Hematopoietic multipotent progenitor cell (in vitro differentiated cells): ENCODE measurements around the gene GTSE1. TPM values are rescaled to one million over a fixed set of nuclear protein-coding genes. Genes with fewer than 3 reads are reported as not detected.
"Not testable (repeated sequence)": the region's sequence is repeated elsewhere in the genome, so short reads cannot be mapped to it uniquely, and the experiment has no call there.

Experiments used
- DNase-seq, 3 donors: peaks; one replicate each; pipeline ENCODE4 v3.0.0-alpha.2; 2011 to 2015; ENCODE audit warnings: low read depth in 2 of 3, low spot score in 2 of 3
- total RNA-seq: library from RNA; depleted of rRNA; stranded (reverse); fragments of >200 nt; gene quantifications from one replicate; pipeline ENCODE4 v1.2.3, GENCODE V29; 2012

Gene GTSE1
- total RNA-seq, 1 donor = 1.6 TPM

DNA sequence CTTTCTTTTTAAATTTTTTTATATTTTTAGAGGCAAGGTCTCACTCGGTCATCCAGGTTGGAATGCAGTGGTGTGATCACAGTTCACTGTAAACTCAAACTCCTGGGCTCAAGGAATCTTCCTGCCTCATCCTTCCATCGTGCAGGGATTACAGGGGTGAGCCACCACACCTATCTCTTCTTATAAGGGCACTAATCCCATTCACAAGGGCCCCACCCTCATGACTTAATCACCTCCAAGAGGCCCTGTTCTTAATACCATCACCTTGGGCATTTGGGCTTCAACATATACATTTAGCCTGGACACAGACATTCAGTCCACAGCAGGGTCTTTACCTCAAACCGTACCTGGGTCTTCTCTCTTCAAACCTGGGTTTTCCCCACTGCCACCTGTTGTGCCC is 4.5 kb upstream of the GTSE1 start:
- no peak for DNase-seq

DNA sequence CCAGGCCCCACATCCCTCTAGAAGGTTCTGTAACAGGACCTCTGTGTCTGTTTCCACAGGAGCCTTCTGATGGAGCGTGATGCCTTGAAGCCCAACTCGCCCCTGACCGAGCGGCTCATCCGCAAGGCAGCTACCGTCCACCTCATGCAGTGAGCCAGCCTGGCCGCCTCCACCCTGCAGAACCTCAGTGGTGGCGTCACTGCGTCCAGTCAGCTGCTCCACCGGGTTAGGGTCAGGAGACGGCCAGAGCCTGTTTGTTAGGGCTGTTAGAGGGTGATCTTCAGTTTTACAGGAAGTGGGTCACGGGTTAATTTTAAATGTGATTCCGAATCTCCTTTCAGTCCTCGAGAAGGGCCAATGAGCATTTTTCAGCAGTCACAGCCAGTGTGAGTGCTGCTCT is 3.9 kb upstream of the GTSE1 start:
- DNase-seq = no peak

DNA sequence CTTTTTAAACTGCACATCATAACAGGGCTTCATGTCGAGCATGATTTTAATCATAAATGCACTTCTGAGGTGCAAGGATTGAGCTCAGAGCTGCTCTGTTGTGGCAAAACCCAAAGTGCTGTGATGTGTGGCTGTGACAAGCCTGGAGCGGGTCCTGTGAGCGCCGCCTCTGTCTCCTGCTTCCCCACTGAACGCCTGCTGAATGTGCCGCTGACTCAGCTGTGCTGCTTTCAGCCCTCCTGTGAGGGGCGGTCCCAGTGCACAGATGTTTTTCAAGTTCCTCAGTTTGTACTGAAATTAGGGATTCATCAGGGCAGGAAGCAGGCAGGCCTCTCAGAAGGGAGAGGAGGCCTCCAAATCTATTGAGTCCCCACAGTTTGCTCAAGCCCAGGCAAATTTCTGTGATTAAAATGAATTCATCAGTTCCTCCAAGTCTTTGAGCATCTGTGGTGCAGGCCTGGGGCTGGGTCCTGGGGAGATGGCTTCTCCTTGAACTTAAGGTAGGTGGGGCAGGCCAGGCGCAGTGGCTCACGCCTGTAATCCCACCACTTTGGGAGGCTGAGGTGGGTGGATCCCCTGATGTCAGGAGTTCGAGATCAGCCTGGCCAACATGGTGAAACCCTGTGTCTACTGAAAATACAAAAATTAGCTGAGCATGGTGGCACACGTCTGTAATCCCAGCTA is 3.0 kb upstream of the GTSE1 start:
- DNase-seq = peak in 2 of 3 donors; percentile 75

DNA sequence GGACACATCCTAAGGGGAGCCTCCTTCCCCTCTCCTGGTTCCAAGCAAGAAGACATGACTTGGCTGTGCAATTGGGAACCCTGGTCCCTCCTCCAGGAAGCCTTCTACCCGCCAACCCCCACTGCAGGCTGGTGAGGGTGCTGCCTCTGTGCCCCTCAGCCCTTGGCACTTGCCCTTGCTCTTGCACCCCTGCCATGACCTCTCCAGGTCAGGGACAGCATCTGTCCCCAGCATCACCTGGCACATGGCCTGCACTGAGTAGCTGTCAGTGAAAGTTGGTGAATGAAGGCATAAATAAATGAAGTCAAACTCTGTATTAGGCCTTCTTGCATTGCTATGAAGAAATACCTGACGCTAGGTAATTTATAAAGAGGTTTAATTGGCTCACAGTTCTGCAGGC is 1.9 kb upstream of the GTSE1 start:
- DNase-seq = no peak

DNA sequence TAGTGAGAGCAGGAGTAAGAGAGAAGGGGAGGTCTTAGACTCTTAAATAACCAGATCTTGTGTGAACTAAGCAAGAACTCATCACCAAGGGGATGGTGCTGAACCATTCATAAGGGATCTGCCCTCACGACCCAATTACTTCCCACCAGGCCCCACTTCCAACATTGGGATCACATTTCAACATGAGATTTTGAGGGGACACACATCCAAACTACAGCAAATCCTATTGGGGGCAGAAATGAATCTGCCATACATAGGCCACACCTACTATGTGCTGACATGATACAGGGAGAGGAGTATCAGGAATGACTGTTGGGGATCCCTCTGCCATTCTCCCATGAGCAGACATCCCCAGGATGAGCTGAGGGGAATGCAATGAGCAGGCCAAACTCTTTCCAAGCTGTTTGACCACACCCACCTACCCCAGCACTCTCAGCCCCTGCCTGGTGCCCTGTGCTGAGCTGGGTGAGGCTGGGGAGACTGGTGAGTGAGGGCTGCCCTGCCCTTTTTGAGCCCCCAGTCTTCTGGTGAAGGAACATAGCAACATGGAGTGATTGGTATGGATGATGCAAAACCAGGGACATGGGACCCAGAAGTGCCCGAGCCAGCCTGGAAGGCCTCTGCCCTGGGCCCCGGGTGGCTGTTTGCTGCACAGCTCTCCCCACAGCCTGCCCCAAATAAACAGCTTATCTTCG is 1.2 kb upstream of the GTSE1 start:
- DNase-seq = no peak

DNA sequence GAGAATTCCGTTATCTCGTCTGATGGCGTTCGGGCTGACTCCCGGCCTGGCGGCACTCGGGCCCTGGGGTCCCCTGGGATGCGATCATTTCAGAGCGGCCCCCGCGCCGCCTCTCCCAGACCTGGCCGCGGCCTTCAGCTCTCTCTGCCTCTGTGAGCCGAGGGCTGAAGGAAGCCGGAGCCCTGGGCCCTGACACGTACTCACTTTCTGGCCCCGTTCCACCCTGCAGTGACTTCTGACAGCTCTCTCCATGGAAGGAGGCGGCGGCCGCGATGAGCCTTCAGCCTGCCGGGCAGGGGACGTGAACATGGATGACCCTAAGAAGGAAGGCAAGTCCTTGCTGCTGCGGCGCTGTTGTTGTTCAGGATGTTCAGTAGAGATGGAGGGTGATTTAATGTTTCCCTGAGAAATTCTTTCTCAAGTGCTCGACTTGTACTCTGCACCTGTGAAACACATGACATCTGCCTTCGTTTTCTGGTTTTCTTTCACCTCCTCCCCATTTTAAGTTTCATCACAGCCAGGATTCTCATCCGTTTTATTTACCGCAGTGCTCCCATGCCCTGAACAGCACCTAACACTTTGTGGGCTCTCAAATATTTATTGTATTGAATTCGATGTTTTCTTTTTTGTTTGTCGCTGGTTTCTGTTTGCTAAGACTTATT is 612 bp downstream of the GTSE1 start:
- no peak for DNase-seq

DNA sequence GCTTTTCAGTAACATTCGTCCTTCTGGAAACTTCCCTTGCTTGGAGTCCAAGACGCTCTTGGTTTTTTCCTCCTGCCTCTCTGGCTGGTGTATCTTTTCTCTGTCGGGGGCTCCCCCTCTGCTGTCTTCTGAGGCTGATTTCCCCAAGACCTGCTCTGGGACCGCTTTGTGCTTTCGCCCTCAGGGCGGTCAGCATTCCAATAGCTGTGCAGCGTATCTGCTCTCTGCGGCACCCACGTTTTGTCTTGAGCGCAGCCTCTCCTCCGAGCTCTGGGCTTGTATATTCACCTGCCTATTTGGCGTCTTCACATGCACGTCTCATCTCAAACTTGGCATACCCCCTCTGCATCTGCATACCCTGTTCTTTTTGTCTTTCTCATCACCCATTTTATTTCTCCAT is 2.4 kb downstream of the GTSE1 start:
- DNase-seq = no peak

DNA sequence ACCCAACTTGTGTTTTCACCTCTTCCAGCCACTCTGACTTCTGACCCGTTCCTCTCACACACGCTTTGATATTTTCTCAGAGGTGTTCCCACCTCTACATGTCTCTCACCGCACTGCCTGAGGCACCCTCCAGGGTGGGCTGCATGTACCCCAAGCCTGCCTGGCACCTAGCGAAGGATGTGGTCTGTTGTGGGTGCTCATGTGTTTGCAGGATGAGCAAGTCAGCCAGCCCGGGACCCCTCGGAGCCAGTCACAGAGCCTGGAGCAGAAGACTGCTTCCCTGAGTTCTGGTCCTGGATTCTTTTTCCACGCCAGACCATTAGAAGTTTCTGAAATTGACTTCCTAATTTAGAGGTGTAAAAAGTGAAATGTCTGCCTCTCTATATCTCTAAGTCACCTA is 3.8 kb downstream of the GTSE1 start:
- DNase-seq = no peak

DNA sequence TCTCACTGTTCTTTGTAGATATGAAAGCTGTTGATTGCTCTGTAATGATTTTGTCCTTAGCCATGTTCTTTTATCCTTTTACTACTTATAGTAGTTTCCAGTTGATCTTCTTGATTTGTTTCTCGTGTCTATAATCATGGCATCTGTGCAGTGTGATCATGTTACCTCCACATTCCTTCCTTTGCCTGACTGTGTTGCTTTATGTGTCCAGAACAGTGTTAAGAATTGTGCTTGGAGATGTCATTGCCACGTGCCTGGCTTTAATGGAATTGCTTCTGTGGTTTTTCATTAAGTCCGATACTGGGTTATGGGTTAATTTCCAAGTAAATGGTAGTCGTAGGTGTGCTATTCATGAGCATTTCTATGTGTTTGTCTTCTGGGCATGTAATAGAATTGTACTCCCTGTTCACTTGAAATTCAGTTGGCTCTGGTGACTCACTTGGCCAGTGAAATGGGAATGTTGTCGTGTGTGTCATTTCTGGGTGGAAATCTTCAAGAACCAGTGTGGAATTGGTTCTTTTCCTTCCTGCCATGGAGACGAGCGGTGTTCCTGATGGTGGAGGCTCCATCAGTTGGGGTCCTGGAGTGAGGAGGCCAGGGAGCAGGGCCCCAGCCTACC is 6.8 kb downstream of the GTSE1 start:
- no peak for DNase-seq

DNA sequence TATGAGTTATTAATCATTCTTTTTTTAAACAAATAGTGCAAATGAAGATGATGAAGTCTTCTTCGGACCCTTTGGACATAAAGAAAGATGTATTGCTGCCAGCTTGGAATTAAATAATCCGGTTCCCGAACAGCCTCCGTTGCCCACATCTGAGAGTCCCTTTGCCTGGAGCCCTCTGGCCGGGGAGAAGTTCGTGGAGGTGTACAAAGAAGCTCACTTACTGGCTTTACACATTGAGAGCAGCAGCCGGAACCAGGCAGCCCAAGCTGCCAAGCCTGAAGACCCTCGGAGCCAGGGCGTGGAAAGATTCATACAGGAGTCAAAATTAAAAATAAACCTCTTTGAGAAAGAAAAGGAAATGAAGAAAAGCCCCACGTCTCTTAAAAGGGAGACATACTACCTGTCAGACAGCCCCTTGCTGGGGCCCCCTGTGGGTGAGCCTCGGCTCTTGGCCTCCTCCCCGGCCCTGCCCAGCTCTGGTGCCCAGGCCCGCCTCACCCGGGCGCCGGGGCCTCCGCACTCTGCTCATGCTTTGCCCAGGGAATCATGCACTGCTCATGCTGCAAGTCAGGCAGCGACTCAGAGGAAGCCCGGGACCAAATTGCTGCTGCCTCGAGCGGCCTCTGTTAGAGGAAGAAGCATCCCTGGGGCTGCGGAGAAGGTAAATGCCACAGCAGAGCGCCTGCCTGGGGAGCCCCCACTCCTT is 11.8 kb downstream of the GTSE1 start:
- no peak for DNase-seq

DNA sequence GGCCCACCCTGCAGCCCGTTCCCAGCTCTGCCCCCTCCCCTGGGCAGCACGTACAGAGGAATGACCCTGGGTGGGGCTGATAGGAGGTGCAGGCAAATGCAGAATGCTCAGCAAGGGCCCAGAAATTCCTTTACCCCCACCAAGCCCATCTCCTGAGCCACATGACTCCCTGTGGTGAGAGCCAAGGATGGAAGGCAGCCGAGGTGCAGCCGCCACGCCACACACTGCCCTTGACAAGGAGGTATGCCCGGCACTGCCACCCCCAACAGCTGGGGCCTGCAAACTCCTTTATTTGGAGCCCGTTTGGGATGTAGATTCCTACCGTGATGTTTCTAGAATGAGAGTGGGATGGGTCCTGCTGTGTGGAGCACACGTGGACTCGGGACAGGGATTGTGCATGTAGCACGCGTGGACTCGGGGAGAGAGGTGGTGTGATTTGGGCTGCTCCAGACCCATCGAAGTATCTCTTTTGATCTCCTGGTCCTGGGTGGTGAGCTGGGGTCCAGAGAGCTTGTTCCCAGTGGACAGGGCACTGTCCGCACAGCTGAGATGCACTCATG is 12.9 kb downstream of the GTSE1 start:
- DNase-seq = no peak

DNA sequence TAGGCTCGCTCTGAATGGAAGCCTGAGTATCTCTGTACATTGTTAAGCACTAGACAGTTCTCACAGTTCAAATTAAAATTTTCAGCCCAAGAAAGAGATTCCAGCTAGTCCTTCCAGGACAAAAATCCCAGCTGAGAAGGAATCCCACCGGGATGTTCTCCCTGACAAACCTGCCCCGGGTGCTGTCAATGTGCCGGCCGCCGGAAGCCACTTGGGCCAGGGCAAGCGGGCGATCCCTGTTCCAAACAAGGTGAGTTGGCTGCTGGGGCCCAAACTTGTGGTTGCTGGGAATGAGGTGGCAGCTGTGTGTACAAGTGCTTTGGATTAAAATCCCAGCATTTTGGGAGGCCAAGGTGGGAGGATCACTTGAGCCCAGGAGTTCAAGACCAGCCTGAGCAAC is 15.4 kb downstream of the GTSE1 start:
- no peak for DNase-seq

DNA sequence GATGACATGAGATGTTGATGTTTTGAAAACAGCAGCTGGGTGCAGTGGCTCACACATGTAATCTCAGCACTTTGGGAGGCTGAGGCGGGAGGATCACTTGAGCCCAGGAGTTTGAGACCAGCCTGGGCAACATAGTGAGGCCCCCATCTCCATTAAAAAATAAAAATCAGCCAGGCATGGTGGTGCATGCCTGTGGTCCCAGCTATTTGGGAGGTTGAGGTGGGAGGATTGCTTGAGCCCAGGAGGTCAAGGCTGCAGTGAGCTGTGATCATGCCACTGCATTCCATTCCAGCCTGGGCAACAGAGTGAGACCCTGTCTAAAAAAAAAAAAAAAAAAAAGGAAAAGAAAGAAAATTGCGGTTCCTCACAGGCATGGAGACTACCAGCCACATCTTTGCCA is 16.2 kb downstream of the GTSE1 start:
- DNase-seq = not testable (repeated sequence)

DNA sequence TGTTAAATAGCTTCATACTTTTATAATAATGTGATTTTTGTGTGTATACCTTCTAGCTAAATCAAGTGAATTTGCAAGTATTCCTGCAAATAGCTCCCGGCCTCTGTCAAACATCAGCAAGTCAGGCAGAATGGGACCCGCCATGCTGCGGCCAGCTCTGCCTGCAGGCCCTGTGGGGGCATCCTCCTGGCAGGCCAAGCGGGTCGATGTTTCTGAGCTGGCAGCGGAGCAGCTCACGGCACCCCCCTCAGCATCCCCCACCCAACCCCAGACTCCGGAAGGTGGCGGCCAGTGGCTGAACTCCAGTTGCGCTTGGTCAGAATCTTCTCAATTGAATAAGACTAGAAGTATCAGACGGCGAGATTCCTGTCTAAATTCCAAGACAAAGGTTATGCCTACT is 19.3 kb downstream of the GTSE1 start:
- no peak for DNase-seq

DNA sequence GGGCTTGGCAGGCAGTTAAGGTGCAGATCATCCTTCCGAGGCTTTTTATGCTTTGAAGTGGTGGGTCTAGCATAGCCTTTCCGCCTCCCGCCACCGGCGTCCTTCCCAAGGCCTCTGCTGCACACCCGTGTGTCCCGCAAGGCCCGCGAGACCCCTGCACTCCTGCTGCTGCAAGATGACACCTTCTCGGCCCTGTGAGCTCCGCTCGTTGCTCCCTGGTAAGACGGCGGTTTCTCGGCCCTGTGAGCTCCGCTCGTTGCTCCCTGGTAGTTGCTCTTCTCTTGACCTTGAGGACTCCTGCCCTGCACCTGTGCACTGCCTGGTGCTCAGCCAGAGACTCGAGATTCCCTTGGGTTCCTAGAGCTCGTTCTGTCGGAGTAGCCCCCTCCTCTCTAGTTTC is 21.0 kb downstream of the GTSE1 start:
- DNase-seq = no peak

DNA sequence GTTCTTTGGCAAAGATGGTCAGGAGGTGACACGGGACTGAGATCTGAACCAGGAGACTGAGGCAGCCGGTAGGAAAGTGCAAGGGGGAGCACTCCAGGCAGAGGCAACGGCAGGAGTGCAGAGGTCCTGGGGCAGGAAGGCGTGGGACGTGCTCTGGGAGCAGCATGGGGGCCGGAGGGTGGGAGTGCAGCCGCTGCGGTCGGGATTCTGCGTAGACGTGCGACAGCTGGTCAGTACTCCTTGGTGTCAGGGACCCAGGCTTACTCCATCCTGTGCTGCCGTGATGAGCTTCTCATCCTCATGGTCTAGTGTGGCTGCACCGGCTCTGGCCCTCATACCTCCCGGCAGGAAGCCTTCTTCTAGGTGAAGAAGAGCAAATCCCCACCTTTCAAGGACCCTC is 21.9 kb downstream of the GTSE1 start:
- DNase-seq = no peak

DNA sequence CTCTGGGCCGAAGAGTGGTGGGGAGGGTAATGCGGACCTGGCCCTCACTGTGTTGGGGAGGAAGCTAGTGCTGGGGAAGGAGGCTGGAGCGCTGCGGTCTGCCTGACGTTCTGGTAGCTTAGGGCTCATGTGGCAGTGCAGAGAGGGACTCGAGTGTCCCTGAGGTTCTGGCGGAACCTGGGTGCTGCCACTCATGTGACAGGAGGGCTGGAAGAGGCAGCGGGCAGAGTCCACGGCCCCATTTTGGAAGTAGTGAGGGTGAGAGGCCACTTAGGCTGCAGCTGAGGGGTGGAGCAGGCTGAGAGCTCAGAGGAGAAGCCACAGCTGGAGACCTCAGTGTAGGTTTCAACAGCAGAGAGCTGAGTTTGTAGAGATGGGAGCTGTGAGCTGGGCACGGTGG is 22.6 kb downstream of the GTSE1 start:
- DNase-seq = no peak

DNA sequence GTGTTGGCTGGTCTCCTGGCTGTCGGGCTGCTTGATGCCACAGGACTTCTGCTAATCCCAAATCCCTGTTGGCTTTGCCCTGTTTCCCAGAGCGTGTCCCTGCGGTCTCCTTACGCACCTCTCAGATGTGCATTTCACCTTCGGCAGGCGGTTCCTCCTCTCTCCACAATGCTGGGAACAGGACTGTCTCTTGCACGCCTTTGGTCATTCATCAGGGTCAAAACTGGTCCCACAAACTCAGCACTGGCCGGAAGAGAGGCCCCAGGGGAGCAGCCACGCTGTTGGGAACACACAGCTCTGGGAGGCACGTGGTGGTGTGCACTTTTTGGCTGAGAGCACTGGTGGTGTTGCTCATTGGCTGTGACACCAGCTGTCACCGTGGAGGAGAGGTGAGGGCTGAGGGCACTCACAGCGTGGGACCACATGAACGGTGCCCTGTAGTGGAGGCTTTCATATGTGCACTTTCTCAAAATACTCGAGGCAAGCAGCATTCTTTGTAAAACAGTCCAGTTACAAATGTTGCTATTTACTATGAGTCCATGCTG is 23.6 kb downstream of the GTSE1 start:
- DNase-seq = no peak

DNA sequence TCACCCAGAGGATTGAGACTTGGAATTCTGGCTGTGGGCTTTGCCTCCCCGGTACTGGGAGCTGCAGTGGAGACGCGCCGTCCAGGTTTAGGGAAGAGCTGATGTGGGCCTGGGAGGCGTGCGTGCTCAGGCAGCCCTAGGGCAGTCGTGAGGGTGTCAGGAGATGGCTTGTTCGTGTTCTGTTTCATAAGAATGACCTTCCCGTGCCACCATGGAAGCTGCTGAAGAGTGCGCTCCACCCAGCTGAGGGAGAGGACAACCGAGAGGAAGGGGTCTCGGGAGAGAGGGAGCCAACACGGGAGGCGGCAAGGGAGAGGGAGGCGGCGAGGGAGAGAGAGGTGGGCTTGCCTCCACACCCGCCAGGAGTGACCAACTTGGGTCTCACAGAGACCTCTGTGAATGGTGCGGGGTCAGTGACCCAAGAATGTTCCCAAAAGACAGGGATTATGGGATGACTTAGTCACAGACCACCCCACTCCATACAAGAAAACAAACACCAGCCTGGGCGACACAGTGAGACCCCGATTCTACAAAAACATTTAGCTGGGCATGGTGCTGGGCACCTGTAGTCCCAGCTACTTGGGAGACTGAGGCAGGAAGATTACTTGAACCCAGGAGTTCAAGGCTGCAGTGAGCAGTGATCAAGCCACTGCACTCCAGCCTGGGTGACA is 24.2 kb downstream of the GTSE1 start:
- DNase-seq = no peak

DNA sequence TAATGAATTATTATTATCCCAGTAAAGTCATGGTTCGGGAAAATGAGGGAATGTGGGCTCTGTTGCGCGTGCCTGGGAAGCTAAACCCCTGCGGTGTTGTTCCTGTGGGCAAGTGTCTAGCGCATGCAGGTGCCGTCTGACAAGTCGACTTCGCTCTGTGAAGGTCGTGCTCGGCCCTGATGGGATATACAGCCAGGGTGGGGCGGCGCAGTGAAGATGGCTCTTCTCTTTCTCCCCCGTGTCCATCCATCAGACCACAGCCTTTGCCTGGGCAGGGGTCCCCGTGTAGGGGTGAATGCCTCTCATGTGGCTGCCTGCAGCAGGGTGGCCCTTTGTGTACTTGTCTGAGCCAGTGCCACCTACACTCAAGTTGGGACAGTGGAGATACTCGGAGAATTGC is 26.0 kb downstream of the GTSE1 start:
- DNase-seq = no peak
